ENCODE data around the gene HS6ST2. TPM values are rescaled to one million over a fixed set of nuclear protein-coding genes. Genes with fewer than 3 reads are reported as not detected.
A peak's percentile ranks its signal among the peaks of the same experiment; 100 is the strongest.
"Not testable (repeated sequence)": the region's sequence is repeated elsewhere in the genome, so short reads cannot be mapped to it uniquely, and the experiment has no call there.

HS6ST2 gene
- total RNA-seq, 1 donor from 2014 or later, result 8.5 TPM

DNA sequence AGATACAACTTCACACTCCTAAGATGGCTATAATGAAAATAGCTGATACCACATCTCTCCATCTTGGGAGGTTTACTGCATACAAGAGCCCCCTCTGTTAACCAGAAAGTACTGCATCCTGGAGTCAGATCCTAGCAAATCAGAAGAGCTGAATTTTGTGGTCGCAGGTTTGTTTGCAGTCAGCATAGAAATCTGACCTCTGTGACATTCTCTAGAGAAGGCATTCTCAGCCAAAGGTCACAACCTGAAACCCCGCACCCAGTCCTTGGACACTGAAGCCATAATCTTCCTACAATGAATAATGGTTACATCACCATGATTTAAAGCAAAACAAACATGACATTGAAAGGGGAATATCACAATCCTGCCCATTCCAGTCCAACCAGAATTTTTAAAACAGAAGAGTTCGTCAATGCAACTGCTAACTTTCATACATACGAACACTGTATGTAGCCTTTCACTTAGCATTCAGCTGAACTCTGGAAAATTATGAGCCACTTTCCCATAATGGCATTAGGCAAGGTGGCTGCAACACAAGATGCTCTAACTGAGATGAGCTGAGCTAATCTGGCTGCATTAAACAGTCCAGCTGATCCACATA lies 17.6 kb downstream of the HS6ST2 start:
- ATAC-seq, result peak; percentile 94

DNA sequence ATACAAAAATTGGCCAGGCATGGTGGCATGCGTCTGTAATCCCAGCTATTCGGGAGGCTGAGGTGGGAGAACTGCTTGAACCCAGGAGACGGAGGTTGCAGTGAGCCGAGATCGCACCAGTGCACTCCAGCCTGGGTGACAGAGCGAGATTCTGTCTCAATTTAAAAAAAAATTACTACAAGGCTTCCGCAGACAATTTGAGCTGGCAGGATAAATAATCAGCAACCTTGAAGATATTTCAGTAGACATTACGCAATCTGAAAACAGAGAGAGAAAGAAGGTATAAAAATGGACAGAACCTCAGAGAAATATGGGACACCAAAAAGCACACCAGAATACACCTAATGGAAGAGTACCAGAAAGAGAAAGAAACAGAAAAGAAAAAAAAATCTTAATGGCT lies 25.3 kb downstream of the HS6ST2 start:
- ATAC-seq, result no peak

DNA sequence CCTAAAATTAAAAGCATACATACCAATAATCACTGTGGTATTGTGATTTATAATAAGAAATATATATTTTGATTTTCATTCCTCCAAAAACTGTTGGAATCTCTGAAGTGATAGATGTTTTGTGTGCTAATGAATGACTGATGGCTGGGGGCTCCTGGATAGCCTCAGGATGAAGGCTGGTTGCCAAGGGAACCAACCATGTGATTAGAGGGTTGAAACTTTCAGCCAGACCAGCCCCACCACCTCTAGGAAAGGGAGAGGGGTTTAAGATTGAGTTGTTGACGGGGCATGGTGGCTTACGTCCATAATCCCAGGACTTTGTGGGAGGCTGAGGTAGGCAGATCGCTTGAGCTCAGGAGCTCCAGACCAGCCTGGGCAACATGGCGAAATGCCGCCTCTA lies 34.0 kb downstream of the HS6ST2 start:
- no peak for ATAC-seq

DNA sequence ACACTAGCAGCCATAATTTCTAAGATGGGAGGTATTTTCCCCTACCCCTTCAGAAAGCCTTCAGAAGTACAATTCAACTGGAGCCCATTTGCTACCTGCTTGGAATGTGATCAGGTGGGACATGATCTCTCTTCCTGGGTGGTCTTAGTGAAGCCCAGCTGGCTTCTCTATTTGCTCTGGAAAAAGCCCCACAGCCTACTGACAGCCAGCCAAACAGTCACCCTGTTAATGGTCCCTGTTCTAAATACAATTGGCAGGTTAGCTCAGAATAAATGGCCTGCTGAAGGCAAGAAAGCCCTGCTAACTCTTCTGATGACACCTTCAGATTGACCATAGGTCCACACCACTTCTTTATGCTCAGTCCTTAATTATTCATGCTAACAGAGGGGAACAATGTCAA lies 39.9 kb downstream of the HS6ST2 start:
- no peak for ATAC-seq

DNA sequence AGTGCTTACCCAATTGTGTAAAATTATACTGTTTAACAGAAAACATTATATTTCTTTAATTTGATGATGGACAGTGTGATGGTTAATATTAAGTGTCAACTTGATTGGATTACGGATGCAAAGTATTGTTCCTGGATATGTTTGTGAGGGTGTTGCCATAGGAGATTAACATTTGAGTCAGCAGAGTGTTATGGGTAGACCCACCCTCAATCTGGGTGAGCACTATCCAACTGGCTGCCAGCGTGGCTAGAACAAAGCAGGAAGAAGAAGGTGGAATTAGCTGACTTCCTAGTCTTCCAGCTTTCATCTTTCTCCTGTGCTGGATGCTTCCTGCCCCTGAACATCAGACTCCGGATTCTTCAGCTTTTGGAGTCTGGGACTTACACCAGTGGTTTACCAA lies 42.1 kb downstream of the HS6ST2 start:
- no peak for ATAC-seq

GRCh38 chrX:132909643-132910042 lies 48.8 kb downstream of the HS6ST2 start:
- ATAC-seq, result no peak

DNA sequence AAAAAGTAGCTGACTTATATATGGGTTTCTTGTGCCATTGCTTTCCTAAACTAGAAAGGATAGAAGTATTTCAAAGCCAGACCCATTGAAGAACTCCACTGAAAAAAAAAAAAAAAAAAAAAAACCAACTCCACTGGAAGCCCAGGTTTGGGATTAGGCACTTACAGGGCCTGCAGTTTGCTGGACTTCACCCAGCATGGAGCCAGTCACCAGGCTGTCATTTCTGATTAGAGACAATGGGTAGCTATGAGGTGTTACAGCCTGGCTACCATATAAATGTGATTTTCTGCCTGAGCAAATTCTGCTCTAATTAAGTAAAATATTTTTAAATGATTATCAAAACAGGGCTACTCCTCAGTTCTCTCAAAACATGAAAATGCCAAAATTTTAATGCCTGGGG lies 49.5 kb downstream of the HS6ST2 start:
- peak; percentile 48 for ATAC-seq

GRCh38 chrX:132900633-132901293 lies 57.7 kb downstream of the HS6ST2 start:
- peak; percentile 35 for ATAC-seq

DNA sequence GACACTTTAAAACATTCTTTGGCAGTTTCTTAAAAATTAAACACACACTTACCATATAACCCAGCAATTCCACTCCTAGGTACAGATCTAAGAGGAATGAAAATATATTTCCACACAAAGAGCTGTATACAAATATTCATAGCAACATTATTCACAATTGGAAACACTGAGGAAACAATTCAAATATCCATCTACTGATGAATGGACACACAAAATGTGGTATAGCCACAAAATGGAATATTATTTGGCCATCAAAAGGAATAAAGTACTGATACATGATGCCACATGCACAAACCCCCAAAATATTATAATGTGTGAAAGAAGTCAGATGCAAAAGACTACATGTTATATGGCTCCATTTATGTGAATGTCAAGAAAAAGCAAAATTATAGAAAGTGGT lies 70.9 kb downstream of the HS6ST2 start:
- no peak for ATAC-seq

DNA sequence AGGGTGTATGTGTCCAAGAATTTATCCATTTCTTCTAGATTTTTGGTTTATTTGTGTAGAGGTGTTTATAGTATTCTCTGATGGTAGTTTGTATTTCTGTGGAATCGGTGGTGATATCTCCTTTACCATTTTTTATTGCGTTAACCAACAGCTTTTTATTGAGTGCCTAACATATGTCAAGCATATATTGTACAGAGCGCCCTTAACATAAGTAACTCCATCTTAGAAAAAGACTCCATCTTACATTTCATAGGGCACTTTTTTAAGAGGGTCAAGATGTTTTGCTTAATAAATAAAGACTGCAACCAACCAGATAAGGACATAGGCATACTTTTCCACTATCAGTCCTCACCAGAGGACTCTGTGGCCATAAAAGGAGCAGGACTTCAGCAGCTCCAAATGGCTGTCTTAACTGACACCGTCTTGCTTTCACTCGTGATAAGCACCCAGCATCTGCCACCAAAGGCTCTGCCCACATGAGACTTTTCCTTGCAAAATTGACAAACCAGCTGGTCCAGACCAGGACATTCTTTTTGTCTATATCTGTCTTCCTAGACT lies 75.0 kb downstream of the HS6ST2 start:
- no peak for ATAC-seq

GRCh38 chrX:132880753-132881152 lies 77.7 kb downstream of the HS6ST2 start:
- ATAC-seq, result not testable (repeated sequence)

DNA sequence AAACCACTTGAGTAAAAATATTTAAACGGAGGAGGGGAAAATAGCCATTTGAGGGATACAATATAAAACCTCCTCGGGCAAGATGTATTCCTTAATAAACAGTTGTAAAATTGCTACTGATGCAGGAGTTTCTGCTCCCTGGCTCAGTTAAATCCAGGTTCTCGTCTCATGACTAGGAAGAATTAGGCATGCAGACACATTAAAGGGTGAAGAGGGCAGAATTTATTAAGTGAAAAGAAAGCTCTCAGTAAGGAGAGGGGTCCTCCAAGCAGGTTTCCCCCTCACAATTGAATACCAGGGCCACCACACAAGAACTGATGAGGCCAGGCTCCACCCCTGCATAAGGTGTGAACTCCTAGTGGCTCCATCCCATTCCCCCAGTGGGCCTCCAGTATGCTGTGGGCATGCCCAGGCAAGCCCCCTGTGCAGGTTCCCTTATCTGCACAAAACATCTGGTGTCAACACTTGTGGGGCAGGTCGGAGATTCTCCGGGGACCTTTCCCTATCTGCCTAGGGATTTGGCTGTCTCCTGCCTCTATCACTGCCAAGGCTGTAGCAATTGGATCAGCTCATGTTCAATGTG lies 80.4 kb downstream of the HS6ST2 start:
- ATAC-seq, result no peak

DNA sequence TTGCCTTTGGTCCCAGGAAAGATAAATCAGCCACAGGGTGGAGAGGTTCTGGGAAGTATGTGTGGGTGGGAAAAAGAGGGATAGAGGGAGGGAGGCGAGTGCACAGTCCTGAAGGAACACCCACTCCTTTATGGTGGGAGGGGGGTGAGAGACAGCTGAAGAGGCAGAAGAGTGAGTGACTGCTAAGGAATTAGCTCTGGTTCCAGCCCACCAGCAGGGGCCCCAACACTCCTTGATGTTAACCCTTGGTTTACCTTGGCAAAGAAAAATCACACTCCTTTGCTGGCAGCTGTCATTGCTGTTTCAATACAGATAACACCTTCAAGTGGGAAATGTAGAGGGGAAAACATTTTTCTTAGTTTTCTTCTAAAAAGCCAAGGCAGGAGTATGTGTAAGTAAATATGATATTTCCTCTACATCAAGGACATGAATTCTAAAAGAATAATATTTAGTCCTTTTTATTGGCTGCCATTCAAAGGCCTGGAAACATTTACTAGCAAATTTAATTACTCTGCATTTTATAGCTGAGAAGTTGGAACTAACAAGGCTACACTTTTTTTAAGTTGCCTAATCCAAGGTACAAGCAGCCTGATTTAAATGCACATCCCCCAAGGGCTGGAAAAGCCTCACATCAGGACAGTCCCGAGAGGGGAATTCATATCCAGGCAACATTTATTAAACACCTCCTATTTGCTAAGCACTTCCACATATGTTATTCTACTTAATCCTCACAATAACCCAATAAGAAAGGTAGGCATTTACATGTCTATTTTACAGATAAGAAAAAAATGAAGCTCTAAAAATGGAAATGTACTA lies 81.7 kb downstream of the HS6ST2 start:
- ATAC-seq, result no peak

DNA sequence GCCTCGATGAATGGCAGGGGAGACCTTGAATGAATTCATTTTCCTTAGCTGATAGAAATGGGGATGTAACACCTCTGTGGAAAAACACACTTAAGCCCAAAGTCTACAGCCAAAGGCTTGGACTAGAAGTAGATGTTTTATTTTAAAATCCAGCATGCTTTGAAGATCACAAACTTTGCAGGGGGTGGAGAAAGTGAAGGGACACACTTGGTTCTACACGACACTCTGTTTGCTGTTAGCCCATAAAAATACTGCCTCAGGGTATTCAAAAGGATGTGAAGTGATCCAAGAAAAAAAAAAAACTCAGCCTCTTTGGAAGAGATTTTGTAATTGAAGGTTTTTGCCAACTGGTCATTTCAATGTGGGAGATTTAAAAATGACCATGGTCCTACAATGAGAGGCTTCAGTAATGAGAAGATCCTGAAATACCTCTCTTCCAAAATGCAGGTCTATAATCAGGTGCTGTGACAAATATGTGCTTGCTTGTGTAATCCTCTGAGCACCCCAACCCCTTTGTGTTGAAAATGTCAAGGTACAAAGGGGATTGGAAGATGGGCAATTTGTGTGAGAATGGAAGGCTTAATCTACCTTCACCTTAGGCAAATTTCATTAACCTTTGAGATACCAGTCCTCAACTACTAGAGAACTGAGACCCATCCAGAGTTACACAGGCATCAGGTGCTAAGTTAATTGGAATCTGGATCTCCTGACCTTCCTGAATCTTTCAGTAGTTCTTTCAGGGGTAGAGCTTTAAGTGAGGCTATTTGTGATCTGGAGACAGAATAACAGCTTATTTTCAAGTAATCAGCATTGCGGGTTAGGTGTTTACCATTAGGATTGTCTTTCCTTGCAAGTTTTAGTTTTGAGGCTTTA lies 82.5 kb downstream of the HS6ST2 start:
- no peak for ATAC-seq

DNA sequence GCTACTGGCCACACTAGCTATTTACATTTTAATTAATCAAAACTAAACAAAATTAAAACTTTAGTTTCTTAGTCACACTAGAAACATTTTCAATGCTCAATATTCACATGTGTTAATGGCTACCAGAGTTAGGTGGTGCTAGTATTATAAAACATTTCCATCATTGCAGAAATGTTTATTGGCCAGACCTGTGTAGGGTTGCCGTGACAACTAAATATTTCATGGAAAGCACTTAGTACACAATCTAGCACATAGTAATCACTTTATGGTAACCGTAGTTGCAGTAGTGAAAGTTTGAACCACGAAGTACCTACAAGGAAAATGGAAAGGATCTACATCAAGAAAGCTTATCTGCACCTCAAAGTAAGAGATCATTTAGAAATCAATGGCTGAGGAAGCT lies 95.9 kb downstream of the HS6ST2 start:
- no peak for ATAC-seq

- no peak for ATAC-seq
These were observed 97.4 kb downstream of the HS6ST2 start for GRCh38 chrX:132861076-132861475.

GRCh38 chrX:132860200-132860599 lies 98.2 kb downstream of the HS6ST2 start:
- ATAC-seq, result no peak

GRCh38 chrX:132858018-132858417 lies 100.4 kb downstream of the HS6ST2 start:
- peak; percentile 87 for ATAC-seq

DNA sequence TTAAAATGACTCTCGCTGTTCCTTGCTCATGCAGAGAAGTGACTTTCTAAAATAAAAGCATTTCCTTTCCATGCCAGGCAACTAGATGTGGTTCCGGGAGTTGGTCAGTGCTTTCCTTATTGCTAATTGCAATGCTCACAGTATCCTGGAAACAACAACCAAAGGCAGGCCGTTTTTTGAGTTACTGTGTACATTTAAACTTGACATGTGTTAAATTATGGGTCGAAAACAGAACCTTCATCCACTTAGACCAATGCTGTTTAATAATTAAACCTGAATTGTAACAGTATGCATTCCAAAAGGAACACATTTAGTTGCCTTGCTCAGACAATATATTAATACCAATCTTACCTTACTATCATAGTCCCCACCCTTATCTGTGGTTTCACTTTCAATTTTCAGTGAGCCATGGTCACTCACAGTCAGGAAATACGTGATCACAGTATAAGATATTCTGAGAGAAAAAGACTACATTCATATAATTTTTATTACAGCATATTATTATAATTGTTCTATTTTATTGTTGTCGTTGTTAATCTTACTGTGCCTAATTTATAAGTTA lies 102.6 kb downstream of the HS6ST2 start:
- ATAC-seq, result no peak

DNA sequence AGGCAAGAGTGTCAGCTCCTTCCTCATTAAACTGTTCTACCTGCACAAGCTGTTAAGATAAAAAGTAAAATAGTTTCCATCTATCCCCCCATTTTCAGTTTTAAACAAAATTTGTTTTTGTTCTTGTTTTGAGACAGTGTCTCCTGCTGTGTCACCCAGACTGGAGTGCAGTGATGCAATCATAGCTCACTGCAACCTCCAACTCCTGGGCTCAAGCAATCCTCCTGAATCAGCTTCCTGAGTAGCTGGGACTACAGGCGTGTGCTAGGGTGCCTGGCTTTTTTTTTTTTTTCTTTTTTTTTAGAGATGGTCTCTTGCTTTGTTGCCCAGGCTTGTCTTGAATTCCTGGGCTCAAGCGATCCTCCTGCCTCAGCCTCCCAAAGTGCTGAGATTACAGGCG lies 105.4 kb downstream of the HS6ST2 start:
- peak; percentile 48 for ATAC-seq

DNA sequence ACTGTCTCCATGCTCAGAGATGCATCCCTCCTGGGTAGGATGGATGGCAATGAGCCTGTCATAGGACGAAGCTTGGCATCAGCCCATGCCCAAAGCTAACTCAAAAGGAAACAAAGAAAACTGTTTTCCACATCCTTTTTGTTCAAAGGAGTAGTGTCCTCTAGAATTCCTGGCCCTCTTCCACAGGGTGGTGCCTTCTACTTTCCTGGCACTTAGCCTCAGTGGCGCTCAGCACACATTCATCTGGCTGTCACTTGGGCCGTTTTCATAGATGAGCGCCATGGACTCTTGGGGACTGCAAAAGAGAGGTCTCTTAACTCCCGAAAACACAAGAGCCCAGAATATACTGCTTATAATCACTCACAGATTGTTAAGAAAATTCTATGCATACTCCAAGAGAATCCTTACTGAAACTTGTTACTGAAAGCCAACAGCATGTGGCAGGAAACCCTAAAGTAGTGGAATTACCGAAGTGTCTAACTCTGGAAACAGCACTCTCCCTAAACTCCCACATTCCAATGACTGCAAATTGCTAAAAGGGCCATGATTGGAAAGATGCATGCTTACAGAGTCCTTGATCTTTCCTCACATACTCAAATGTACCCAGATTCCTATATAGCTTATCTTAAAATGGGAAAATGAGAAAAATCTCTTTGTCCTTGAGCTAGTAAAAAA lies 110.0 kb downstream of the HS6ST2 start:
- no peak for ATAC-seq
